CD4-positive, alpha-beta memory T cell (primary cell): ENCODE measurements around the gene PSMA5. TPM values are rescaled to one million over a fixed set of nuclear protein-coding genes. Genes with fewer than 3 reads are reported as not detected.
"Not testable (repeated sequence)": the region's sequence is repeated elsewhere in the genome, so short reads cannot be mapped to it uniquely, and the experiment has no call there.

Experiments
- CTCF ChIA-PET: fragments of 350-600 bp; sonication (Branson Sonifier 250); formaldehyde crosslinking; loops from one replicate; lab custom pipeline; 2021; ENCODE audit warnings: inconsistent platforms; ENCODE audit not compliant: partially characterized antibody; lab: Charles Lee
- POLR2A ChIA-PET: fragments of 350-600 bp; sonication (Branson Sonifier 250); formaldehyde crosslinking; loops from one replicate; lab custom pipeline; 2021; ENCODE audit not compliant: partially characterized antibody; lab: Charles Lee
- DNase-seq, 5 donors: peaks; one replicate each; pipeline versions ENCODE4 v3.0.0 to v3.0.0-alpha.2; 2020 to 2022; ENCODE audit warnings: mixed read lengths in 1 of 5
- H3K27ac ChIP-seq: one replicate; pipeline ENCODE4 v1.7.0; 2013; ENCODE audit warnings: low read depth, low read length
- H3K27me3 ChIP-seq: 2 replicates; pipeline ENCODE4 v1.7.0; 2013; ENCODE audit warnings: mild to moderate bottlenecking, low read length, moderate library complexity; ENCODE audit not compliant: insufficient read depth
- H3K36me3 ChIP-seq: 2 replicates; pipeline ENCODE4 v1.7.0; 2013; ENCODE audit warnings: mild to moderate bottlenecking, low read length, moderate library complexity; ENCODE audit not compliant: insufficient read depth
- H3K4me1 ChIP-seq: 2 replicates; pipeline ENCODE4 v1.7.0; 2013; ENCODE audit warnings: mild to moderate bottlenecking, low read length, moderate library complexity; ENCODE audit not compliant: insufficient read depth
- H3K4me3 ChIP-seq, 2 donors: one replicate each; pipeline ENCODE4 v1.7.0; 2013; ENCODE audit warnings: low read length in 2 of 2, mild to moderate bottlenecking in 1 of 2
- H3K9me3 ChIP-seq, 2 donors: one replicate each; pipeline ENCODE4 v1.7.0; 2013; ENCODE audit warnings: low read length in 2 of 2, control low read depth in 1 of 2; ENCODE audit not compliant: control insufficient read depth in 1 of 2
- H3K27ac Mint-ChIP-seq, 7 donors: one replicate each; pipeline ENCODE4 v1.8.0; 2020 to 2021; ENCODE audit warnings: mixed read lengths in 7 of 7, mild to moderate bottlenecking in 6 of 7, inconsistent platforms in 3 of 7, moderate library complexity in 3 of 7
- H3K27me3 Mint-ChIP-seq, 2 donors: one replicate each; pipeline ENCODE4 v1.8.0; 2020 to 2021; ENCODE audit warnings: mixed read lengths in 2 of 2
- H3K36me3 Mint-ChIP-seq, 2 donors: one replicate each; pipeline ENCODE4 v1.8.0; 2020 to 2021; ENCODE audit warnings: mixed read lengths in 2 of 2, inconsistent platforms in 1 of 2, mild to moderate bottlenecking in 1 of 2
- H3K4me1 Mint-ChIP-seq, 4 donors: one replicate each; pipeline ENCODE4 v1.8.0; 2020 to 2021; ENCODE audit warnings: mixed read lengths in 4 of 4, mild to moderate bottlenecking in 1 of 4
- H3K4me3 Mint-ChIP-seq, 8 donors: one replicate each; pipeline ENCODE4 v1.8.0; 2020 to 2021; ENCODE audit warnings: mixed read lengths in 8 of 8, mild to moderate bottlenecking in 7 of 8, moderate library complexity in 6 of 8, inconsistent platforms in 3 of 8
- H3K9me3 Mint-ChIP-seq, 8 donors: one replicate each; pipeline ENCODE4 v1.8.0; 2020 to 2021; ENCODE audit warnings: mixed read lengths in 8 of 8, mild to moderate bottlenecking in 5 of 8, inconsistent platforms in 3 of 8, moderate library complexity in 1 of 8
- intact Hi-C: fragments of 100-400 bp; cut with micrococcal nuclease; formaldehyde crosslinking; loops from one replicate; pipeline ENCODE4 v1.15.1; 2023
- polyA plus RNA-seq, 2 donors: library from polyadenylated mRNA; unstranded; fragments of 300-500 nt; fragmentation: Illumina TruSeq; gene quantifications; one replicate each; pipeline ENCODE4 v1.2.3, GENCODE V29; 2021
- total RNA-seq, 2 experiments: library from RNA; stranded (reverse); gene quantifications; one replicate each; pipeline ENCODE4 v1.2.3, GENCODE V29; 2021

Gene PSMA5
- total and polyA plus RNA-seq, 4 experiments from 2014 or later: 87.7 to 122 (median 93.5) TPM

DNA sequence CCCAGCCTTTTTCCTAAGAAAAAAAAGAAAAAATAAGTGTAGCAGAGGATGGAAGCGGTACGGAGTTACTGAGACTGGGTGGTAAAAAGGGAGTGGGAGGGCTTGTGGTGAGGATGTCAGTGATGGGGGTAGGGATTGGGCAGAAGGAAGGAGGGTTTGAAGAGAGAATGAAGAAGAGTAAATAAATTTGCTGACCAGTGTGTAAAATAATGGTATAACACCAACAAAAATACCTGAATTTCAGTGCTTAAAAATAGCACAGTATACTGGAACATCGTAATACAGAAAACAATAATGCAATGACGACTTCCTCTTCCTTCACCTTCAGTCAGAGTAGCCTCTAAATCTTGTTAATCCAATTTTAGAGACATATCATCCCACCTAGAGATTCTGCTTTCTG lies 21.3 kb upstream of the PSMA5 start:
- Mint-ChIP-seq H3K4me1 (no peaks in the 10 kb centered on the region), H3K9me3 (peaks cover 0 to 13% (median 3%) of the 10 kb centered on the region in 8 donors), H3K4me3 (no peak overlapping the region), H3K27me3 (peaks cover 21 to 23% of the 10 kb centered on the region in 2 donors), H3K27ac (no peak overlapping the region), H3K36me3 (no peaks in the 10 kb centered on the region)
- no peak overlapping the region for H3K4me3 ChIP-seq
- H3K4me1 ChIP-seq: no peaks in the 10 kb centered on the region
- POLR2A ChIA-PET: no interaction called here
- intact Hi-C loops: no loop called here
- H3K36me3 ChIP-seq: no peaks in the 10 kb centered on the region
- CTCF ChIA-PET: no interaction called here
- peaks cover 3% of the 10 kb centered on the region for H3K27me3 ChIP-seq
- no peak for DNase-seq
- H3K9me3 ChIP-seq: no peaks in the 10 kb centered on the region
- H3K27ac ChIP-seq: no peak overlapping the region

DNA sequence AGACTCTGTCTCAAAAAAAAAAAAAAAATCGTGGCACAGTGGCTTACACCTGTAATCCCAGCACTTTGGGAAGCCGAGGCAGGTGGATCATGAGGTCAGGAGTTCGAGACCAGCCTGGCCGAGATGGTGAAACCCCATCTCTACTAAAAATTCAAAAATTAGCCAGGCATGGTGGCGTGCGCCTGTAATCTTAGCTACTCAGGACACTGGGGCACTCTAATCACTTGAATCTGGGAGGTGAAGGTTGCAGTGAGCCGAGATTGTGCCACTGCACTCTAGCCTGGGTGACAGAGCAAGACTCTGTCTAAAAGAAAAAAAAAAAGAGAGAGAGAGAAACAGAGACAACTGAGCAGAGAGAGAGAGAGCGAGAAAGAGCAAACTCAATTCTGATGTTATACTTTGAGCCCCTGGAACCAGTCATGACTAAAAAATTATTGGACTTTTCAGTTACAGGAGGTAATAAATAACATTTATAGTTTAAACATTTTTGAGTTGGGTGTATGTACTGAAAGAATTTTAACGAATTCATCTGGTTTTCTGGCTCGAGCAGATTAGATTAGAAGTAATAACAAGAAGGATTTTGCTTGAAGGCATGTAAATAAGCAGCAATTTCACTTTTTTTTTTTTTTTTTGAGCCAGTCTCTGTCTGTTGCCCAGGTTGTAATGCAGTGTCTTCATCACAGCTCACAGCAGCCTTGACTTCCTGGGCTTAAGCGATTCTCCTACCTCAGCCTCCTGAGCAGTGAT lies 19.9 kb upstream of the PSMA5 start:
- POLR2A ChIA-PET, H3K4me1 ChIP-seq, H3K27ac Mint-ChIP-seq, H3K36me3 Mint-ChIP-seq, DNase-seq, intact Hi-C loops, CTCF ChIA-PET, H3K27me3 ChIP-seq, H3K4me1 Mint-ChIP-seq, H3K4me3 ChIP-seq, H3K9me3 ChIP-seq, H3K9me3 Mint-ChIP-seq, H3K27ac ChIP-seq, H3K4me3 Mint-ChIP-seq, H3K36me3 ChIP-seq: not testable (repeated sequence)
- peaks cover 18 to 20% of the 10 kb centered on the region in 2 donors for H3K27me3 Mint-ChIP-seq

DNA sequence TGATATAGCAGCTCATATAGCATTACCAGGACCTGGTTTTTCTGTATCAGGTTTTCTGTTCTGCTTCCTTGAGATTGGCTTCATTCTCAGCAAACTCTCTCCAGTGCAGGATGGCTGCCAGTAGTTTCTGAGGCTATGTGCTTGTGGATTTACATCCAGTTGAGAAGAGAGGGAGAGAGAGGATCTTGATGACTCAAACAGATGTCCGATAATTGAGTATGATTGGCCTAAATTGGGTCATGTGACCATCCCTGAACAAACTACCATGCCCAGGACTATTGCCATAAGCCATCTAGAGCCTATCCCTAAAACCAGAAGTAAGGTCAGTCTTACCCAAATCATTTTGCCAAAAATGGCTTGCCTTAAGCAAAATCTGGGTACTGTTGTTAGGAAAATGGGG lies 18.1 kb upstream of the PSMA5 start:
- Histone ChIP-seq H3K4me1 (no peaks in the 10 kb centered on the region), H3K9me3 (no peaks in the 10 kb centered on the region), H3K36me3 (no peaks in the 10 kb centered on the region), H3K27ac (no peak overlapping the region), H3K4me3 (no peak overlapping the region), H3K27me3 (peaks cover 3% of the 10 kb centered on the region)
- no peak for DNase-seq
- no peak overlapping the region for H3K27ac Mint-ChIP-seq
- H3K4me3 Mint-ChIP-seq: no peak overlapping the region
- H3K36me3 Mint-ChIP-seq: no peaks in the 10 kb centered on the region
- no peaks in the 10 kb centered on the region for H3K4me1 Mint-ChIP-seq
- H3K27me3 Mint-ChIP-seq: peaks cover 10% of the 10 kb centered on the region in 2 donors
- H3K9me3 Mint-ChIP-seq: no peaks in the 10 kb centered on the region
- intact Hi-C loops: no loop called here
- POLR2A ChIA-PET: no interaction called here
- CTCF ChIA-PET: no interaction called here

DNA sequence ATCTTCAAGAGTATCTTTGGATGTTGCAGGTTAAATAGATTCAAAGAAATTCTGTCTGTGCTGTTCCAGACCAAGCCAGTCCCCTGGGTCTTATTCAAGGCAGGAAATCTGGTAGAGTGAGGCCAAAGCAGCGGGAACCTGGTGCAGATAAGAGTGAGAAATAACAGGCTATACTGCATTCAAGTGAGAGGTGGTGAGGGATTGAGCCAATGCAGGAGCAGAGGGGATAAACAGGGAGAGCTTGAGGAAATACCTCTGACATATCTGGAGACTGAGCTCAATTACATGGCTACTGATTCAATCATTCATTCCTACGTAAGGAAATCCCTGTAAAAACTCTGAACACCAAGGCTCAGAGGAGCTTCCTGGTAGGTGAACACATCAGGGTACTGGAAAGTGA lies 17.2 kb upstream of the PSMA5 start:
- no peaks in the 10 kb centered on the region for H3K4me1 ChIP-seq
- H3K9me3 ChIP-seq: no peaks in the 10 kb centered on the region
- Mint-ChIP-seq H3K4me3 (no peak overlapping the region), H3K27ac (no peak overlapping the region), H3K27me3 (peaks cover 10% of the 10 kb centered on the region in 2 donors), H3K9me3 (no peaks in the 10 kb centered on the region), H3K36me3 (no peaks in the 10 kb centered on the region), H3K4me1 (no peaks in the 10 kb centered on the region)
- CTCF ChIA-PET: no interaction called here
- intact Hi-C loops: no loop called here
- H3K27me3 ChIP-seq: peaks cover 3% of the 10 kb centered on the region
- POLR2A ChIA-PET: no interaction called here
- no peak overlapping the region for H3K27ac ChIP-seq
- DNase-seq: no peak
- H3K4me3 ChIP-seq: no peak overlapping the region
- H3K36me3 ChIP-seq: no peaks in the 10 kb centered on the region

DNA sequence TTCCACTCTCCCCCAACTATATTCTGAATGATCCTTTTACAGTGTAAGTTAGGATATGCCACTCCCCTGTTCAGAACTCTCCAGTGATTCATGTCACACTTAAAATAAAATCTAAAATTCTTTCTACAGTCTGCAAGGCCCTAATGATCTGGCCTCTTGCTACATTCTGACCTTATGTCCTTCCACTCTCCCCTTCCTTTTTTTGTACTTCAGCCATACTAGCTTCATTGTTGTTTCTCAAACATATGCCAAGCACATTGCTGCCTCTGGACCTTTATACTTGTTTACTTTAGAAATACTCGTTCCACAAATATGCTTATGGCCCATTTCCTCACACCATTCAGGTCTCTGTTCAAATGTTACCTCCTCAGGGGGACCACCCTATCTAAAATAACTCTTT lies 14.8 kb upstream of the PSMA5 start:
- ChIA-PET POLR2A (no interaction called here), CTCF (no interaction called here)
- H3K36me3 ChIP-seq: no peaks in the 10 kb centered on the region
- H3K9me3 Mint-ChIP-seq: no peaks in the 10 kb centered on the region
- H3K36me3 Mint-ChIP-seq: no peaks in the 10 kb centered on the region
- intact Hi-C loops: no loop called here
- H3K27me3 ChIP-seq: peaks cover 3% of the 10 kb centered on the region
- no peak overlapping the region for H3K4me3 Mint-ChIP-seq
- H3K4me3 ChIP-seq: no peak overlapping the region
- DNase-seq: no peak
- H3K27me3 Mint-ChIP-seq: peaks cover 6 to 8% of the 10 kb centered on the region in 2 donors
- H3K9me3 ChIP-seq: no peaks in the 10 kb centered on the region
- H3K4me1 Mint-ChIP-seq: no peaks in the 10 kb centered on the region
- no peaks in the 10 kb centered on the region for H3K4me1 ChIP-seq
- no peak overlapping the region for H3K27ac ChIP-seq
- H3K27ac Mint-ChIP-seq: no peak overlapping the region

- Histone ChIP-seq H3K27me3 (no peaks in the 10 kb centered on the region), H3K36me3 (no peaks in the 10 kb centered on the region), H3K9me3 (no peaks in the 10 kb centered on the region), H3K27ac (no peak overlapping the region), H3K4me1 (no peaks in the 10 kb centered on the region), H3K4me3 (no peak overlapping the region)
- Mint-ChIP-seq H3K27ac (no peak overlapping the region), H3K4me3 (no peak overlapping the region), H3K4me1 (no peaks in the 10 kb centered on the region), H3K9me3 (peaks cover 0 to 4% (median 0%) of the 10 kb centered on the region in 8 donors), H3K36me3 (no peaks in the 10 kb centered on the region), H3K27me3 (peaks cover 6 to 11% of the 10 kb centered on the region in 2 donors)
- DNase-seq: no peak
- intact Hi-C loops: no loop called here
- ChIA-PET CTCF (no interaction called here), POLR2A (no interaction called here)
These were observed 12.6 kb upstream of the PSMA5 start for GRCh38 chr1:109438798-109439297.

DNA sequence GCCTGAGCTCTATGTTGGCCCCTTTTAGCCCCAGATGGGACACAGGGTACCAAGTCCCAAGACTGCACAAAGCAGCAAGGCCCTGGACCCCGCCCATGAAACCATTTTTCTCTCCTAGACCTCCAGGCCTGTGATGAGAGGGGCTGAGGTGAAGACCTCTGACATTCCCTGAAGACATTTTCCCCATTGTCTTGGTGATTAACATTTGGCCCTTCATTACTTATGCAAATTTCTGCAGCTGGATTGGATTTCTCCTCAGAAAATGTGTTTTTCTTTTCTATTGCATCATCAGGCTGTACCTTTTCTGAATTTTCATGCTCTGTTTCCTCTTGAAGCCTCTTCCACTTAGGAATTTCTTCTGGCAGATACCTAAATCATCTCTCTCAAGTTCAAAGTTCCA lies 8.2 kb upstream of the PSMA5 start:
- H3K27ac Mint-ChIP-seq: no peak overlapping the region

More for the DNA sequence above, 8.2 kb upstream of the PSMA5 start:
- H3K27me3 Mint-ChIP-seq: peaks cover 6 to 12% of the 10 kb centered on the region in 2 donors
- no peaks in the 10 kb centered on the region for H3K4me1 Mint-ChIP-seq
- H3K4me3 Mint-ChIP-seq: no peak overlapping the region
- CTCF ChIA-PET: no interaction called here
- no peaks in the 10 kb centered on the region for H3K36me3 Mint-ChIP-seq
- Histone ChIP-seq H3K9me3 (no peaks in the 10 kb centered on the region), H3K27ac (no peak overlapping the region), H3K27me3 (no peaks in the 10 kb centered on the region), H3K36me3 (no peaks in the 10 kb centered on the region), H3K4me1 (no peaks in the 10 kb centered on the region), H3K4me3 (no peak overlapping the region)
- peaks cover 0 to 4% (median 0%) of the 10 kb centered on the region in 8 donors for H3K9me3 Mint-ChIP-seq
- intact Hi-C loops: no loop called here
- no peak for DNase-seq
- POLR2A ChIA-PET: no interaction called here
